22Rv1 (cell line): ENCODE measurements around the gene CDK2AP2.
"Not testable (repeated sequence)": the region's sequence is repeated elsewhere in the genome, so short reads cannot be mapped to it uniquely, and the experiment has no call there.

Experiments used
- ZFX ChIP-seq: fragments of 450-650 bp; IDR thresholded peaks from 2 replicates; pipeline ENCODE4 v1.6.1; 2017; ENCODE audit warnings: antibody characterized with exemption, borderline replicate concordance
- TF ChIP-seq, protein P1 (sequence below): fragments of 450-650 bp; IDR thresholded peaks from 2 replicates; pipeline ENCODE4 v1.5.1; 2017; ENCODE audit warnings: mild to moderate bottlenecking

DNA sequence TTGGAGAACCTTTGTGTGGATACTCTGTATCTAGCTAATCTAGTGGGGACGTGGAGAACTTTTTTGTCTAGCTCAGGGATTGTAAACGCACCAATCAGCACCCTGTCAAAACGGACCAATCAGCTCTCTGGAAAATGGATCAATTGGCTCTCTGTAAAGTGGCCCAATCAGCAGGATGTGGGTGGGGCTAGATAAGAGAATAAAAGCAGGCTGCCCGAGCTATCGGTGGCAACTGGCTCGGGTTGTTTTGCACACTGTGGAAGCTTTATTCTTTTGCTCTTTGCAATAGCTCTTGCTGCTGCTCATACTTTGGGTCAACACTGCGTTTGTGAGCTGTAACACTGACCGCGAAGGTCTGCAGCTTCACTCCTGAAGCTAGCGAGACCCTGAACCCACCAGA lies 31.3 kb downstream of the CDK2AP2 start:
- TF ChIP-seq, protein P1, sequence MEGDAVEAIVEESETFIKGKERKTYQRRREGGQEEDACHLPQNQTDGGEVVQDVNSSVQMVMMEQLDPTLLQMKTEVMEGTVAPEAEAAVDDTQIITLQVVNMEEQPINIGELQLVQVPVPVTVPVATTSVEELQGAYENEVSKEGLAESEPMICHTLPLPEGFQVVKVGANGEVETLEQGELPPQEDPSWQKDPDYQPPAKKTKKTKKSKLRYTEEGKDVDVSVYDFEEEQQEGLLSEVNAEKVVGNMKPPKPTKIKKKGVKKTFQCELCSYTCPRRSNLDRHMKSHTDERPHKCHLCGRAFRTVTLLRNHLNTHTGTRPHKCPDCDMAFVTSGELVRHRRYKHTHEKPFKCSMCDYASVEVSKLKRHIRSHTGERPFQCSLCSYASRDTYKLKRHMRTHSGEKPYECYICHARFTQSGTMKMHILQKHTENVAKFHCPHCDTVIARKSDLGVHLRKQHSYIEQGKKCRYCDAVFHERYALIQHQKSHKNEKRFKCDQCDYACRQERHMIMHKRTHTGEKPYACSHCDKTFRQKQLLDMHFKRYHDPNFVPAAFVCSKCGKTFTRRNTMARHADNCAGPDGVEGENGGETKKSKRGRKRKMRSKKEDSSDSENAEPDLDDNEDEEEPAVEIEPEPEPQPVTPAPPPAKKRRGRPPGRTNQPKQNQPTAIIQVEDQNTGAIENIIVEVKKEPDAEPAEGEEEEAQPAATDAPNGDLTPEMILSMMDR, result not testable (repeated sequence)
- TF ChIP-seq ZFX, result not testable (repeated sequence)
